ENCODE results near the gene DIS3.
"Not testable (repeated sequence)": the region's sequence is repeated elsewhere in the genome, so short reads cannot be mapped to it uniquely, and the experiment has no call there.

Gene DIS3

DNA sequence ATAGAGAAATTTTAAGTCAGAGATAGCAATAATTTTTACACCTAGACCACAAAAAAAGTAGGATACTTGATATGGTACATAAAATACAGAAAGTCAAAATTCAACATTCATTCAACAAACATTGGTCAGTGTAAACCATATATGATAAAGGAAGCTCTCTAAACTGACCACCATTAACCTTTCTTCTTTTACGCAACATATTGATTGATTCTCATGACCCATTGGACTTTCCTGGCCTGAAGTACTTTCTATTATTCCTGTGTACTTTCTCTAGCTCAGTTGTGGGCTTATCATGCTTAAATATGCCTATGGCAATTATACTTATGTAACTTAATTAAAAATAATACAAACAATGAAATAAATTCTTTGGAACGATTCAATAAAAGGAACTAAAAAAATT lies 10.9 kb upstream of the DIS3 start:
- ATAC-seq: no peak
- TF ChIP-seq CSDC2 (CRISPR knock-in tag; IDR thresholded peaks at IDR 0.05) (no peak), ZFP30 (CRISPR knock-in tag; IDR thresholded peaks at IDR 0.05) (no peak), TOX (CRISPR knock-in tag; IDR thresholded peaks at IDR 0.05; ENCODE audit: borderline replicate concordance) (no peak), TSHZ2 (CRISPR knock-in tag; IDR thresholded peaks at IDR 0.05) (no peak), ZNF565 (CRISPR knock-in tag; conservative IDR thresholded peaks at IDR 0.05; ENCODE audit: low read depth) (no peak), ZFP3 (CRISPR knock-in tag; IDR thresholded peaks at IDR 0.05) (no peak), ISL1 (CRISPR knock-in tag; IDR thresholded peaks at IDR 0.05) (no peak), ZNF8 (CRISPR knock-in tag; IDR thresholded peaks at IDR 0.05) (no peak), BACH2 (CRISPR knock-in tag; IDR thresholded peaks at IDR 0.05; ENCODE audit: borderline replicate concordance) (no peak), ESRRG (CRISPR knock-in tag; IDR thresholded peaks at IDR 0.05) (no peak), PPARA (CRISPR knock-in tag; IDR thresholded peaks at IDR 0.05; ENCODE audit: borderline replicate concordance) (no peak), ARNTL (CRISPR knock-in tag; IDR thresholded peaks at IDR 0.05; ENCODE audit: borderline replicate concordance, low read depth) (no peak), SNAI2 (CRISPR knock-in tag; IDR thresholded peaks at IDR 0.05) (no peak), ZC3H10 (CRISPR knock-in tag; IDR thresholded peaks at IDR 0.05) (no peak), GLIS3 (CRISPR knock-in tag; IDR thresholded peaks at IDR 0.05) (no peak), TCF4 (CRISPR knock-in tag; IDR thresholded peaks at IDR 0.05; ENCODE audit: borderline replicate concordance) (no peak), OSR1 (CRISPR knock-in tag; IDR thresholded peaks at IDR 0.05) (no peak)
- TF ChIP-seq, protein P1, sequence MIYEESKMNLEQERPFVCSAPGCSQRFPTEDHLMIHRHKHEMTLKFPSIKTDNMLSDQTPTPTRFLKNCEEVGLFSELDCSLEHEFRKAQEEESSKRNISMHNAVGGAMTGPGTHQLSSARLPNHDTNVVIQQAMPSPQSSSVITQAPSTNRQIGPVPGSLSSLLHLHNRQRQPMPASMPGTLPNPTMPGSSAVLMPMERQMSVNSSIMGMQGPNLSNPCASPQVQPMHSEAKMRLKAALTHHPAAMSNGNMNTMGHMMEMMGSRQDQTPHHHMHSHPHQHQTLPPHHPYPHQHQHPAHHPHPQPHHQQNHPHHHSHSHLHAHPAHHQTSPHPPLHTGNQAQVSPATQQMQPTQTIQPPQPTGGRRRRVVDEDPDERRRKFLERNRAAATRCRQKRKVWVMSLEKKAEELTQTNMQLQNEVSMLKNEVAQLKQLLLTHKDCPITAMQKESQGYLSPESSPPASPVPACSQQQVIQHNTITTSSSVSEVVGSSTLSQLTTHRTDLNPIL (CRISPR knock-in tag; IDR thresholded peaks at IDR 0.05; ENCODE audit: low read depth): no peak
- TF ChIP-seq, protein P2, sequence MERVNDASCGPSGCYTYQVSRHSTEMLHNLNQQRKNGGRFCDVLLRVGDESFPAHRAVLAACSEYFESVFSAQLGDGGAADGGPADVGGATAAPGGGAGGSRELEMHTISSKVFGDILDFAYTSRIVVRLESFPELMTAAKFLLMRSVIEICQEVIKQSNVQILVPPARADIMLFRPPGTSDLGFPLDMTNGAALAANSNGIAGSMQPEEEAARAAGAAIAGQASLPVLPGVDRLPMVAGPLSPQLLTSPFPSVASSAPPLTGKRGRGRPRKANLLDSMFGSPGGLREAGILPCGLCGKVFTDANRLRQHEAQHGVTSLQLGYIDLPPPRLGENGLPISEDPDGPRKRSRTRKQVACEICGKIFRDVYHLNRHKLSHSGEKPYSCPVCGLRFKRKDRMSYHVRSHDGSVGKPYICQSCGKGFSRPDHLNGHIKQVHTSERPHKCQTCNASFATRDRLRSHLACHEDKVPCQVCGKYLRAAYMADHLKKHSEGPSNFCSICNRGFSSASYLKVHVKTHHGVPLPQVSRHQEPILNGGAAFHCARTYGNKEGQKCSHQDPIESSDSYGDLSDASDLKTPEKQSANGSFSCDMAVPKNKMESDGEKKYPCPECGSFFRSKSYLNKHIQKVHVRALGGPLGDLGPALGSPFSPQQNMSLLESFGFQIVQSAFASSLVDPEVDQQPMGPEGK (CRISPR knock-in tag; IDR thresholded peaks at IDR 0.05; ENCODE audit: borderline replicate concordance): no peak
- TF ChIP-seq, protein P3, sequence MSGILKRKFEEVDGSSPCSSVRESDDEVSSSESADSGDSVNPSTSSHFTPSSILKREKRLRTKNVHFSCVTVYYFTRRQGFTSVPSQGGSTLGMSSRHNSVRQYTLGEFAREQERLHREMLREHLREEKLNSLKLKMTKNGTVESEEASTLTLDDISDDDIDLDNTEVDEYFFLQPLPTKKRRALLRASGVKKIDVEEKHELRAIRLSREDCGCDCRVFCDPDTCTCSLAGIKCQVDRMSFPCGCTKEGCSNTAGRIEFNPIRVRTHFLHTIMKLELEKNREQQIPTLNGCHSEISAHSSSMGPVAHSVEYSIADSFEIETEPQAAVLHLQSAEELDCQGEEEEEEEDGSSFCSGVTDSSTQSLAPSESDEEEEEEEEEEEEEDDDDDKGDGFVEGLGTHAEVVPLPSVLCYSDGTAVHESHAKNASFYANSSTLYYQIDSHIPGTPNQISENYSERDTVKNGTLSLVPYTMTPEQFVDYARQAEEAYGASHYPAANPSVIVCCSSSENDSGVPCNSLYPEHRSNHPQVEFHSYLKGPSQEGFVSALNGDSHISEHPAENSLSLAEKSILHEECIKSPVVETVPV (CRISPR knock-in tag; IDR thresholded peaks at IDR 0.05): no peak

- ATAC-seq: no peak
- TF ChIP-seq OSR1 (CRISPR knock-in tag; IDR thresholded peaks at IDR 0.05) (no peak), TSHZ2 (CRISPR knock-in tag; IDR thresholded peaks at IDR 0.05) (no peak), POU6F1 (CRISPR knock-in tag; IDR thresholded peaks at IDR 0.05; ENCODE audit: borderline replicate concordance, low read depth) (no peak), CSDC2 (CRISPR knock-in tag; IDR thresholded peaks at IDR 0.05) (no peak), ZFP3 (CRISPR knock-in tag; IDR thresholded peaks at IDR 0.05) (no peak), ZFP30 (CRISPR knock-in tag; IDR thresholded peaks at IDR 0.05) (no peak), ARNTL (CRISPR knock-in tag; IDR thresholded peaks at IDR 0.05; ENCODE audit: borderline replicate concordance, low read depth) (no peak), ZC3H10 (CRISPR knock-in tag; IDR thresholded peaks at IDR 0.05) (no peak), ISL1 (CRISPR knock-in tag; IDR thresholded peaks at IDR 0.05) (no peak), TOX (CRISPR knock-in tag; IDR thresholded peaks at IDR 0.05; ENCODE audit: borderline replicate concordance) (no peak), RARB (CRISPR knock-in tag; IDR thresholded peaks at IDR 0.05) (no peak), ZNF565 (CRISPR knock-in tag; conservative IDR thresholded peaks at IDR 0.05; ENCODE audit: low read depth) (no peak), TCF4 (CRISPR knock-in tag; IDR thresholded peaks at IDR 0.05; ENCODE audit: borderline replicate concordance) (no peak), ESRRG (CRISPR knock-in tag; IDR thresholded peaks at IDR 0.05) (no peak), PPARA (CRISPR knock-in tag; IDR thresholded peaks at IDR 0.05; ENCODE audit: borderline replicate concordance) (no peak), GLIS3 (CRISPR knock-in tag; IDR thresholded peaks at IDR 0.05) (no peak), SNAI2 (CRISPR knock-in tag; IDR thresholded peaks at IDR 0.05) (no peak)
- TF ChIP-seq, protein P2 (CRISPR knock-in tag; IDR thresholded peaks at IDR 0.05; ENCODE audit: borderline replicate concordance): no peak
Measured at GRCh38 chr13:72788831-72789230, 7.1 kb upstream of the DIS3 start.

- ATAC-seq: not testable (repeated sequence)
Measured at GRCh38 chr13:72784679-72785078, 3.0 kb upstream of the DIS3 start.

All from SK-N-SH treated with all-trans-retinoic acid at 6 μM for 48 hours (cell line).